Endothelial cell of umbilical vein (primary cell): ENCODE measurements around the gene ARL2BP. TPM values are rescaled to one million over a fixed set of nuclear protein-coding genes. Genes with fewer than 3 reads are reported as not detected.

Experiments used
- BruUV-seq: library from RNA; stranded (reverse); fragments of 400-500 nt; replicated peaks from 2 replicates; lab custom pipeline; 2021; lab: Mats Ljungman, UMichigan
- CTCF ChIA-PET: fragments of 300-600, 350-600 bp; sonication (Branson Sonifier 250); formaldehyde crosslinking; loops from one replicate; lab custom pipeline; 2021; ENCODE audit warnings: antibody characterized with exemption, inconsistent platforms; lab: Charles Lee
- POLR2A ChIA-PET: fragments of 300-600, 350-600 bp; sonication (Branson Sonifier 250); formaldehyde crosslinking; loops from one replicate; lab custom pipeline; 2021; ENCODE audit warnings: antibody characterized with exemption, inconsistent platforms; lab: Charles Lee
- DNase-seq: peaks from one replicate; pipeline ENCODE4 v3.0.0-alpha.2; 2011; ENCODE audit warnings: low read depth, low spot score
- FAIRE-seq: peaks from 2 replicates; lab custom pipeline; 2011; peaks lifted over from hg19 to GRCh38; lab: Jason Lieb, UNC
- H2AFZ ChIP-seq: 2 replicates; pipeline ENCODE4 v1.6.0; 2012; ENCODE audit warnings: low read depth, low read length, control low read depth, inconsistent platforms
- H3K27ac ChIP-seq: 2 replicates; pipeline ENCODE4 v1.5.1; 2011; ENCODE audit warnings: low read depth, mild to moderate bottlenecking, control low read depth, low read length, moderate library complexity; ENCODE audit not compliant: insufficient read depth
- H3K27me3 ChIP-seq, 2 experiments: 2 replicates each; pipeline versions ENCODE4 v1.6.0 to v1.6.1; 2011; ENCODE audit warnings: low read length in 2 of 2, mixed read lengths in 1 of 2; ENCODE audit not compliant: control insufficient read depth in 2 of 2, insufficient read depth in 2 of 2
- H3K36me3 ChIP-seq, 2 experiments: 2 replicates in 1 of 2; 3 replicates in 1 of 2; pipeline ENCODE4 v1.5.1; 2011; ENCODE audit warnings: low read length in 2 of 2, mild to moderate bottlenecking in 1 of 2, moderate library complexity in 1 of 2; ENCODE audit not compliant: control insufficient read depth in 2 of 2, insufficient read depth in 2 of 2; ENCODE audit errors: extremely low read depth in 1 of 2
- H3K4me1 ChIP-seq: 3 replicates; pipeline ENCODE4 v1.5.1; 2011; ENCODE audit warnings: mild to moderate bottlenecking, low read length; ENCODE audit not compliant: control insufficient read depth, insufficient read depth; ENCODE audit errors: extremely low read depth
- H3K4me2 ChIP-seq: 2 replicates; pipeline ENCODE4 v1.6.1; 2011; ENCODE audit warnings: low read length, control low read depth, mixed read lengths; ENCODE audit not compliant: insufficient read depth
- H3K4me3 ChIP-seq, 3 experiments: fragments of 200-600 bp in 1 of 3; sonication (generic), shearing (Covaris generic) in 1 of 3; replicated peaks in 1 of 3; 2 replicates each; pipeline ENCODE4 v1.5.1; 2011 to 2016; ENCODE audit warnings: control low read depth in 3 of 3, low read length in 3 of 3, mild to moderate bottlenecking in 2 of 3, inconsistent platforms in 1 of 3, low read depth in 1 of 3, moderate library complexity in 1 of 3; ENCODE audit not compliant: insufficient read depth in 1 of 3
- H3K79me2 ChIP-seq: 2 replicates; pipeline ENCODE4 v1.6.0; 2012; ENCODE audit warnings: low read length, inconsistent platforms; ENCODE audit not compliant: control insufficient read depth, insufficient read depth
- H3K9ac ChIP-seq: replicated peaks from 2 replicates; pipeline ENCODE3; 2011; ENCODE audit warnings: low read length, control low read depth; ENCODE audit not compliant: insufficient read depth; ENCODE audit errors: extremely low read depth
- H3K9me1 ChIP-seq: replicated peaks from 3 replicates; pipeline ENCODE4 v1.6.0; 2011; ENCODE audit warnings: mild to moderate bottlenecking, low read length; ENCODE audit not compliant: control insufficient read depth, insufficient read depth; ENCODE audit errors: extremely low read depth
- H3K9me3 ChIP-seq: replicated peaks from 2 replicates; pipeline ENCODE4 v1.5.1; 2012; ENCODE audit warnings: low read length, inconsistent platforms; ENCODE audit not compliant: control insufficient read depth, insufficient read depth
- H4K20me1 ChIP-seq: replicated peaks from 2 replicates; pipeline ENCODE3; 2011; ENCODE audit warnings: mild to moderate bottlenecking, low read length; ENCODE audit not compliant: control insufficient read depth, insufficient read depth; ENCODE audit errors: extremely low read depth
- EZH2 ChIP-seq: IDR thresholded peaks from 2 replicates; pipeline ENCODE4 v1.6.1; 2012; ENCODE audit warnings: borderline replicate concordance, low read depth, mild to moderate bottlenecking, moderate library complexity, low read length, inconsistent platforms; ENCODE audit not compliant: severe bottlenecking
- FOS ChIP-seq: IDR thresholded peaks from 2 replicates; pipeline ENCODE4 v1.6.1; 2011; ENCODE audit warnings: mild to moderate bottlenecking, low read length, moderate library complexity, borderline replicate concordance; ENCODE audit not compliant: insufficient read depth
- GATA2 ChIP-seq: IDR thresholded peaks from 2 replicates; pipeline ENCODE4 v1.7.0; 2011; ENCODE audit warnings: low read depth, mild to moderate bottlenecking, moderate library complexity, mixed read lengths, low read length; ENCODE audit not compliant: insufficient read length, insufficient read depth
- JUN ChIP-seq: IDR thresholded peaks from 2 replicates; pipeline ENCODE4 v1.6.1; 2011; ENCODE audit warnings: borderline replicate concordance, low read depth; ENCODE audit not compliant: insufficient read length, insufficient read depth
- MYC ChIP-seq: IDR thresholded peaks from one replicate; pipeline ENCODE4 v1.6.1; 2011; ENCODE audit warnings: mild to moderate bottlenecking, low read depth, low read length
- POLR2A ChIP-seq: IDR thresholded peaks from 2 replicates; pipeline ENCODE4 v1.6.1; 2012; ENCODE audit warnings: low read depth, mild to moderate bottlenecking, control low read depth, low read length
- POLR2AphosphoS5 ChIP-seq: IDR thresholded peaks from 2 replicates; pipeline ENCODE4 v1.6.1; 2012; ENCODE audit warnings: low read depth, mild to moderate bottlenecking, control low read depth, low read length, moderate library complexity; ENCODE audit not compliant: insufficient read depth
- dilution Hi-C: fragments of 300-500 bp; cut with MboI; formaldehyde crosslinking; loops from one replicate; pipeline ENCODE4 v1.15.0; 2019; ENCODE audit warnings: low sequenced_read_pairs; ENCODE audit not compliant: extremely low pct_ligation_motif_present
- intact Hi-C: fragments of 100-400 bp; cut with micrococcal nuclease; formaldehyde crosslinking; loops from one replicate; pipeline ENCODE4 v1.10.0; 2022
- polyA plus RNA-seq, 4 experiments: library from polyadenylated mRNA; depleted of rRNA in 3 of 4; stranded (reverse) in 3 of 4; unstranded in 1 of 4; fragments of >200 nt; gene quantifications; 2 replicates each; pipeline versions ENCODE4 v1.2.1 to v1.2.3, GENCODE V29; 2011 to 2012; ENCODE audit warnings: missing spikeins in 1 of 4
- total RNA-seq: library from RNA; stranded (reverse); gene quantifications from 2 replicates; pipeline ENCODE4 v1.2.3, GENCODE V29; 2021
- TF ChIP-seq, protein P1 (sequence below), 2 donors: IDR thresholded peaks; 1 replicate in 1 of 2; 2 replicates in 1 of 2; pipeline ENCODE4 v1.5.1; 2011; ENCODE audit warnings: low read length in 2 of 2, mild to moderate bottlenecking in 2 of 2, moderate library complexity in 2 of 2, control low read depth in 1 of 2, inconsistent platforms in 1 of 2, low read depth in 1 of 2; ENCODE audit not compliant: insufficient read depth in 1 of 2; ENCODE audit errors: extremely low read depth in 1 of 2
- TF ChIP-seq, protein P2 (sequence below): IDR thresholded peaks from 2 replicates; pipeline ENCODE4 v1.6.1; 2011; ENCODE audit not compliant: insufficient read depth, insufficient read length

ARL2BP gene
- total and polyA plus RNA-seq, 2 donors (not counting 3 experiments of a cell fraction or from before 2014, with no cell fraction given) = 80.4 to 111 TPM

DNA sequence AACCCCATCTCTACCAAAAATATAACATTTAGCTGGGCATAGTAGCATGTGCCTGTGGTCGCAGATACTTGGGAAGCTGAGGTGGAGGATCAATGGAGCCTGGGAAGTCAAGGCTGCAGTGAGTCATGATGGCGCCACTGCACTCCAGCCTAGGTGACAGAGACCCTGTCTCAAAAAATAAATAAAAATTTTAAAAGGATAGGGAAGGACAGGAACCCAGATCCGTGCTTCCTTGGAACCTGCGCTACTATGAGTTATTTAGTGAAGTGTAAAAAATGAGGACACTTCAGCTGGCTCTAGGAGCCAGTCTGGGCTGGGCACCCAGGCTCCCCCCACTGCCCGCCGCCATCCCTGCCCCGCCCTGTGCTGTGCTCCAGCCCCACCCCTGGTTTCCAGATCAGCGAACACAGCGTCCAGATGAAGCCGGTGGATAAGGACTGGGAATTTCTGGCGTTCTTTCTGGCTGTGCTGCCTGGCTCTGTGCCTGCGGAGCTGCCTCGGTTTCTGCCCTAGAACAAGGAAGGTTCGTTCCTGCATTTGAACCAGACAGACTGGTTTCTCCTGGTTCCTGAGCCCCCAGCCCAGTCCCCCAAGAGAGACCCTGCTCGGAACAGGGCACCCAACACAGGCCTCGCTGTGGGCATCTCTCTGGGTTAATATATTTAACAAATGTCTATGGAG lies 20.9 kb downstream of the ARL2BP start:
- peak overlapping the region; percentile 64 for H3K4me2 ChIP-seq
- CTCF ChIA-PET = interaction anchor here (1.2 kb wide), 1 partner anchor 9 kb away, joined by 4 read pairs; no protein-coding TSS in a partner anchor

More for the DNA sequence above, 20.9 kb downstream of the ARL2BP start:
- FAIRE-seq (peak; percentile 96), DNase-seq (peak; percentile 83)
- H2AFZ ChIP-seq = peak overlapping the region; percentile 75
- no TSS peak for BruUV-seq
- intact Hi-C loops (loop anchor here (1.0 to 2.0 kb wide), 2 partner anchors 19 to 33 kb away; partner anchors contain the start of gene PLLP), dilution Hi-C loops (no loop called here)
- H3K9me1 ChIP-seq = no peaks in the 10 kb centered on the region
- peak overlapping the region; percentile 70 for H3K9ac ChIP-seq
- POLR2A ChIA-PET = interaction anchor here (0.7 to 1.1 kb wide), 2 partner anchors 15 to 25 kb away, joined by 3 read pairs; no protein-coding TSS in a partner anchor
- no peaks in the 10 kb centered on the region for H3K9me3 ChIP-seq
- peak overlapping the region; percentile 77 for H3K27ac ChIP-seq
- TF ChIP-seq POLR2AphosphoS5 = peak; percentile 26
- TF ChIP-seq, protein P1, sequence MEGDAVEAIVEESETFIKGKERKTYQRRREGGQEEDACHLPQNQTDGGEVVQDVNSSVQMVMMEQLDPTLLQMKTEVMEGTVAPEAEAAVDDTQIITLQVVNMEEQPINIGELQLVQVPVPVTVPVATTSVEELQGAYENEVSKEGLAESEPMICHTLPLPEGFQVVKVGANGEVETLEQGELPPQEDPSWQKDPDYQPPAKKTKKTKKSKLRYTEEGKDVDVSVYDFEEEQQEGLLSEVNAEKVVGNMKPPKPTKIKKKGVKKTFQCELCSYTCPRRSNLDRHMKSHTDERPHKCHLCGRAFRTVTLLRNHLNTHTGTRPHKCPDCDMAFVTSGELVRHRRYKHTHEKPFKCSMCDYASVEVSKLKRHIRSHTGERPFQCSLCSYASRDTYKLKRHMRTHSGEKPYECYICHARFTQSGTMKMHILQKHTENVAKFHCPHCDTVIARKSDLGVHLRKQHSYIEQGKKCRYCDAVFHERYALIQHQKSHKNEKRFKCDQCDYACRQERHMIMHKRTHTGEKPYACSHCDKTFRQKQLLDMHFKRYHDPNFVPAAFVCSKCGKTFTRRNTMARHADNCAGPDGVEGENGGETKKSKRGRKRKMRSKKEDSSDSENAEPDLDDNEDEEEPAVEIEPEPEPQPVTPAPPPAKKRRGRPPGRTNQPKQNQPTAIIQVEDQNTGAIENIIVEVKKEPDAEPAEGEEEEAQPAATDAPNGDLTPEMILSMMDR (IDR thresholded peaks at IDR 0.05; ENCODE audit: extremely low read depth in 1 of 2, insufficient read depth in 1 of 2, low read depth in 1 of 2, low read length in 2 of 2) = no peak
- TF ChIP-seq JUN = no peak
- TF ChIP-seq EZH2 = no peak
- TF ChIP-seq, protein P2, sequence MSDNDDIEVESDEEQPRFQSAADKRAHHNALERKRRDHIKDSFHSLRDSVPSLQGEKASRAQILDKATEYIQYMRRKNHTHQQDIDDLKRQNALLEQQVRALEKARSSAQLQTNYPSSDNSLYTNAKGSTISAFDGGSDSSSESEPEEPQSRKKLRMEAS = no peak
- no peak for TF ChIP-seq FOS
- TF ChIP-seq GATA2 = peak; percentile 51
- peak; percentile 49 for TF ChIP-seq POLR2A
- no peak for TF ChIP-seq MYC
- H4K20me1 ChIP-seq = no peaks in the 10 kb centered on the region
- peaks cover 21% of the 10 kb centered on the region for H3K4me1 ChIP-seq
- no peaks in the 10 kb centered on the region for H3K27me3 ChIP-seq
- peak overlapping the region in 1 of 3 experiments; percentile 41 for H3K4me3 ChIP-seq
- H3K79me2 ChIP-seq = no peaks in the 10 kb centered on the region
- no peaks in the 10 kb centered on the region for H3K36me3 ChIP-seq
